NCI-H146 treated with DMSO at 0.1 percent for 48 hours (cell line): ENCODE data around the gene CRBN.

ENCODE experiments used
- DNase-seq: peaks from one replicate; lab custom pipeline; 2025; ENCODE audit not compliant: unreplicated experiment; lab: John Stamatoyannopoulos, UW

Gene CRBN

GRCh38 chr3:3172627-3173026 lies 6.9 kb downstream of the CRBN start:
- no peak for DNase-seq

- DNase-seq: no peak
These were observed 8.5 kb downstream of the CRBN start for GRCh38 chr3:3170998-3171397.

GRCh38 chr3:3165650-3166049 lies 13.8 kb downstream of the CRBN start:
- no peak for DNase-seq

GRCh38 chr3:3165241-3165640 lies 14.2 kb downstream of the CRBN start:
- no peak for DNase-seq

- DNase-seq: no peak
These were observed 18.7 kb downstream of the CRBN start for GRCh38 chr3:3160826-3161225.

- DNase-seq: no peak
These were observed 22.0 kb downstream of the CRBN start for GRCh38 chr3:3157484-3157883.

GRCh38 chr3:3154879-3155610 lies 24.4 kb downstream of the CRBN start:
- no peak for DNase-seq

- no peak for DNase-seq
These were observed 28.0 kb downstream of the CRBN start for GRCh38 chr3:3151513-3151912.

- DNase-seq: no peak
These were observed 29.9 kb downstream of the CRBN start for GRCh38 chr3:3149560-3149959.

GRCh38 chr3:3145831-3146230 lies 33.7 kb downstream of the CRBN start:
- DNase-seq: no peak

- DNase-seq: no peak
These were observed 37.6 kb downstream of the CRBN start for GRCh38 chr3:3141939-3142338.

GRCh38 chr3:3137526-3137925 lies 42.0 kb downstream of the CRBN start:
- no peak for DNase-seq

GRCh38 chr3:3134750-3135448 lies 44.6 kb downstream of the CRBN start:
- no peak for DNase-seq

- DNase-seq: no peak
These were observed 46.0 kb downstream of the CRBN start for GRCh38 chr3:3133500-3133899.

- DNase-seq: no peak
These were observed 49.9 kb downstream of the CRBN start for GRCh38 chr3:3129579-3129978.

GRCh38 chr3:3127432-3128010 lies 52.0 kb downstream of the CRBN start:
- no peak for DNase-seq

GRCh38 chr3:3126477-3127431 lies 52.7 kb downstream of the CRBN start, which contains the start of gene TRNT1:
Gene TRNT1 (plus strand): TSS chr3:3126940. CDS start chr3:3129041, 2,101 bp downstream.
- peak; percentile 75 for DNase-seq

GRCh38 chr3:3125977-3126376 lies 53.5 kb downstream of the CRBN start:
- no peak for DNase-seq

GRCh38 chr3:3119393-3119851 lies 60.1 kb downstream of the CRBN start:
- no peak for DNase-seq

- DNase-seq: no peak
These were observed 61.8 kb downstream of the CRBN start for GRCh38 chr3:3117651-3118050.
